ENCODE measurements around the gene NFKBIE. TPM values are rescaled to one million over a fixed set of nuclear protein-coding genes. Genes with fewer than 3 reads are reported as not detected.

The NFKBIE gene
- total and polyA plus RNA-seq, 2 of the 13 experiments (the other 11 are each of a cell fraction or from before 2014, with no cell fraction given), result 6.7 to 14.5 TPM

- TF ChIP-seq ZUFSP (CRISPR knock-in tag; IDR thresholded peaks at IDR 0.05; ENCODE audit: borderline replicate concordance) (no peak), KLF12 (CRISPR knock-in tag; IDR thresholded peaks at IDR 0.05; ENCODE audit: borderline replicate concordance) (no peak), MXD4 (CRISPR knock-in tag; IDR thresholded peaks at IDR 0.05) (no peak), SP140L (CRISPR knock-in tag; IDR thresholded peaks at IDR 0.05; ENCODE audit: borderline replicate concordance) (no peak), ZNF605 (CRISPR knock-in tag; IDR thresholded peaks at IDR 0.05) (peak; percentile 51; the same call in 1 of the 2 replicates), ZNF574 (CRISPR knock-in tag; IDR thresholded peaks at IDR 0.05) (0 out of 2 replicates have a peak, but pooled peaks have one; percentile 38), POLR2AphosphoS5 (IDR thresholded peaks at IDR 0.05; ENCODE audit: low read depth, low read length) (0 out of 2 replicates have a peak, but pooled peaks have one; percentile 4), KDM2A (CRISPR knock-in tag; IDR thresholded peaks at IDR 0.05; ENCODE audit: borderline replicate concordance, low read depth) (no peak), GATAD2A (CRISPR knock-in tag; IDR thresholded peaks at IDR 0.05) (0 out of 2 replicates have a peak, but pooled peaks have one; percentile 11), ARNT2 (CRISPR knock-in tag; IDR thresholded peaks at IDR 0.05; ENCODE audit: low read depth) (no peak), ZNF607 (CRISPR knock-in tag; IDR thresholded peaks at IDR 0.05; ENCODE audit: borderline replicate concordance) (no peak), MAZ (IDR thresholded peaks at IDR 0.05; ENCODE audit: borderline replicate concordance, low read depth, low read length) (no peak), MAZ (CRISPR knock-in tag; IDR thresholded peaks at IDR 0.05; ENCODE audit: low read depth) (no peak), SIN3B (IDR thresholded peaks at IDR 0.05; ENCODE audit: low read length) (0 out of 2 replicates have a peak, but pooled peaks have one; percentile 16), POLR2G (IDR thresholded peaks at IDR 0.05; ENCODE audit: low read depth, low read length) (peak; percentile 22; the same call in 1 of the 2 replicates)
- TF ChIP-seq, protein P1, sequence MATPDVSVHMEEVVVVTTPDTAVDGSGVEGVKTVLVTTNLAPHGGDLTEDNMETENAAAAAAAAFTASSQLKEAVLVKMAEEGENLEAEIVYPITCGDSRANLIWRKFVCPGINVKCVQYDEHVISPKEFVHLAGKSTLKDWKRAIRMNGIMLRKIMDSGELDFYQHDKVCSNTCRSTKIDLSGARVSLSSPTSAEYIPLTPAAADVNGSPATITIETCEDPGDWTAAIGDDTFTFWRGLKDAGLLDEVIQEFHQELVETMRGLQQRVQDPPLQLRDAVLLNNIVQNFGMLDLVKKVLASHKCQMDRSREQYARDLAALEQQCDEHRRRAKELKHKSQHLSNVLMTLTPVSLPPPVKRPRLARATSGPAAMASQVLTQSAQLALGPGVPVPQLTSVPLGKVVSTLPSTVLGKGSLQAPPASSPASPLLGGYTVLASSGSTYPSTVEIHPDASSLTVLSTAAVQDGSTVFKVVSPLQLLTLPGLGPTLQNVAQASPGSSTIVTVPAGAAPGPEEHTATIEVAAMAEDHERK (CRISPR knock-in tag; IDR thresholded peaks at IDR 0.05; ENCODE audit: low read depth), result no peak
- TF ChIP-seq, protein P2, sequence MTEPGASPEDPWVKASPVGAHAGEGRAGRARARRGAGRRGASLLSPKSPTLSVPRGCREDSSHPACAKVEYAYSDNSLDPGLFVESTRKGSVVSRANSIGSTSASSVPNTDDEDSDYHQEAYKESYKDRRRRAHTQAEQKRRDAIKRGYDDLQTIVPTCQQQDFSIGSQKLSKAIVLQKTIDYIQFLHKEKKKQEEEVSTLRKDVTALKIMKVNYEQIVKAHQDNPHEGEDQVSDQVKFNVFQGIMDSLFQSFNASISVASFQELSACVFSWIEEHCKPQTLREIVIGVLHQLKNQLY (CRISPR knock-in tag; IDR thresholded peaks at IDR 0.05), result no peak
- TF ChIP-seq, protein P3, sequence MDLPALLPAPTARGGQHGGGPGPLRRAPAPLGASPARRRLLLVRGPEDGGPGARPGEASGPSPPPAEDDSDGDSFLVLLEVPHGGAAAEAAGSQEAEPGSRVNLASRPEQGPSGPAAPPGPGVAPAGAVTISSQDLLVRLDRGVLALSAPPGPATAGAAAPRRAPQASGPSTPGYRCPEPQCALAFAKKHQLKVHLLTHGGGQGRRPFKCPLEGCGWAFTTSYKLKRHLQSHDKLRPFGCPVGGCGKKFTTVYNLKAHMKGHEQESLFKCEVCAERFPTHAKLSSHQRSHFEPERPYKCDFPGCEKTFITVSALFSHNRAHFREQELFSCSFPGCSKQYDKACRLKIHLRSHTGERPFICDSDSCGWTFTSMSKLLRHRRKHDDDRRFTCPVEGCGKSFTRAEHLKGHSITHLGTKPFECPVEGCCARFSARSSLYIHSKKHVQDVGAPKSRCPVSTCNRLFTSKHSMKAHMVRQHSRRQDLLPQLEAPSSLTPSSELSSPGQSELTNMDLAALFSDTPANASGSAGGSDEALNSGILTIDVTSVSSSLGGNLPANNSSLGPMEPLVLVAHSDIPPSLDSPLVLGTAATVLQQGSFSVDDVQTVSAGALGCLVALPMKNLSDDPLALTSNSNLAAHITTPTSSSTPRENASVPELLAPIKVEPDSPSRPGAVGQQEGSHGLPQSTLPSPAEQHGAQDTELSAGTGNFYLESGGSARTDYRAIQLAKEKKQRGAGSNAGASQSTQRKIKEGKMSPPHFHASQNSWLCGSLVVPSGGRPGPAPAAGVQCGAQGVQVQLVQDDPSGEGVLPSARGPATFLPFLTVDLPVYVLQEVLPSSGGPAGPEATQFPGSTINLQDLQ (CRISPR knock-in tag; IDR thresholded peaks at IDR 0.05), result no peak
- TF ChIP-seq, protein P4, sequence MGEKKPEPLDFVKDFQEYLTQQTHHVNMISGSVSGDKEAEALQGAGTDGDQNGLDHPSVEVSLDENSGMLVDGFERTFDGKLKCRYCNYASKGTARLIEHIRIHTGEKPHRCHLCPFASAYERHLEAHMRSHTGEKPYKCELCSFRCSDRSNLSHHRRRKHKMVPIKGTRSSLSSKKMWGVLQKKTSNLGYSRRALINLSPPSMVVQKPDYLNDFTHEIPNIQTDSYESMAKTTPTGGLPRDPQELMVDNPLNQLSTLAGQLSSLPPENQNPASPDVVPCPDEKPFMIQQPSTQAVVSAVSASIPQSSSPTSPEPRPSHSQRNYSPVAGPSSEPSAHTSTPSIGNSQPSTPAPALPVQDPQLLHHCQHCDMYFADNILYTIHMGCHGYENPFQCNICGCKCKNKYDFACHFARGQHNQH (CRISPR knock-in tag; IDR thresholded peaks at IDR 0.05), result no peak
Measured at GRCh38 chr6:44255105-44255808, 10.1 kb downstream of the NFKBIE start (continued).

All from HepG2 (cell line).